HG02610 (cell line): ENCODE measurements around the gene IRS2.
"Not testable (repeated sequence)": the region's sequence is repeated elsewhere in the genome, so short reads cannot be mapped to it uniquely, and the experiment has no call there.

Experiments used
- ATAC-seq: cut with Tn5 transposase; IDR thresholded peaks from one replicate; pipeline ENCODE4 v1.9.1; 2021; ENCODE audit warnings: mild to moderate bottlenecking, moderate library complexity; ENCODE audit not compliant: unreplicated experiment

Gene IRS2

GRCh38 chr13:109737046-109737573 is 49.3 kb downstream of the IRS2 start:
- no peak for ATAC-seq

DNA sequence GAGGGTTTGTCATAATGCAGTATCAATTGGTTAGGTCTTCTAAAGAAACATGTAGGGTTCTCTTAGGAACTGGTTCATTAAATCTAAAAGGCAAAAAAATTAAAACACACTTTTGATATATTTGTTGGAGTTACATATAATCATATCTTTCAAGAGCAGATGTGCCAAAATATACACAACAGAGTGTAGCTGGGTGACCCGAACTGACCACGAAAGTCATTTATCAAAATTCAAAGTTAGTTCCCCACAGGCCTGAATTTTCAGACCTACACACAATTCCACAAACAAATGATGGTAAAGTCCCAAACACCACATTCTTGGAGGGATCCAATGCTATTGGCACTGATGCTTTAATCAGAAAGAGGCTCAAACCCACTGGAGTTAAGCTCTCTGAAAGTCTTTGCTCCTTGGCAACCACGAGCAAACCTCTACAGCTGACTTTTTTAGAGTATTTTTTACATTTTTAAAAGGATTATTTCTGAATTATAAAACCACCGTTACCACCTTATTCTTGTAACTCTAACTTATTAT is 50.9 kb downstream of the IRS2 start:
- no peak for ATAC-seq

- ATAC-seq, result no peak
These were observed 52.2 kb downstream of the IRS2 start for GRCh38 chr13:109734002-109734785.

GRCh38 chr13:109733550-109733949 is 52.8 kb downstream of the IRS2 start:
- ATAC-seq, result no peak

DNA sequence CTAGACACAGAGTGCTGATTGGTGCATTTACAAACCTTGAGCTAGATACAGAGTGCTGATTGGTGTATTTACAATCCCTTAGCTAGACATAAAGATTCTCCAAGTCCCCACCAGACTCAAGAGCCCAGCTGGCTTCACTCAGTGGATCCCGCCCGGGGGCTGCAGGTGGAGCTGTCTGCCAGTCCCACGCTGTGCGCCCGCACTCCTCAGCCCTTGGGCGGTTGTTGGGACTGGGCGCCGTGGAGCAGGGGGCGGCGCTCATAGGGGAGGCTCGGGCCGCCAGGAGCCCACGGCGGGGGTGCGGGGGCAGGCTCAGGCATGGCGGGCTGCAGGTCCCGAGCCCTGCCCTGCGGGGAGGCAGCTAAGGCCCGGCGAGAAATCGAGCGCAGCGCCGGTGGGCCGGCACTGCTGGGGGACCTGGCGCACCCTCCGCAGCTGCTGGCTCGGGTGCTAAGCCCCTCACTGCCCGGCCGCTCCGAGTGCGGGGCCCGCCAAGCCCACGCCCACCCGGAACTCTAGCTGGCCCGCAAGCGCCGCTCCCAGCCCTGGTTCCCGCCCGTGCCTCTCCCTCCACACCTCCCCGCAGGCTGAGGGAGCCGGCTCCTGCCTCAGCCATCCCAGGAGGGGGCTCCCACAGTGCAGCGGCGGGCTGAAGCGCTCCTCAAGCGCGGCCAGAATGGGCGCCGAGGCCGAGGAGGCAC is 53.8 kb downstream of the IRS2 start:
- ATAC-seq, result not testable (repeated sequence)

- no peak for ATAC-seq
These were observed 55.5 kb downstream of the IRS2 start for GRCh38 chr13:109730812-109731335.

DNA sequence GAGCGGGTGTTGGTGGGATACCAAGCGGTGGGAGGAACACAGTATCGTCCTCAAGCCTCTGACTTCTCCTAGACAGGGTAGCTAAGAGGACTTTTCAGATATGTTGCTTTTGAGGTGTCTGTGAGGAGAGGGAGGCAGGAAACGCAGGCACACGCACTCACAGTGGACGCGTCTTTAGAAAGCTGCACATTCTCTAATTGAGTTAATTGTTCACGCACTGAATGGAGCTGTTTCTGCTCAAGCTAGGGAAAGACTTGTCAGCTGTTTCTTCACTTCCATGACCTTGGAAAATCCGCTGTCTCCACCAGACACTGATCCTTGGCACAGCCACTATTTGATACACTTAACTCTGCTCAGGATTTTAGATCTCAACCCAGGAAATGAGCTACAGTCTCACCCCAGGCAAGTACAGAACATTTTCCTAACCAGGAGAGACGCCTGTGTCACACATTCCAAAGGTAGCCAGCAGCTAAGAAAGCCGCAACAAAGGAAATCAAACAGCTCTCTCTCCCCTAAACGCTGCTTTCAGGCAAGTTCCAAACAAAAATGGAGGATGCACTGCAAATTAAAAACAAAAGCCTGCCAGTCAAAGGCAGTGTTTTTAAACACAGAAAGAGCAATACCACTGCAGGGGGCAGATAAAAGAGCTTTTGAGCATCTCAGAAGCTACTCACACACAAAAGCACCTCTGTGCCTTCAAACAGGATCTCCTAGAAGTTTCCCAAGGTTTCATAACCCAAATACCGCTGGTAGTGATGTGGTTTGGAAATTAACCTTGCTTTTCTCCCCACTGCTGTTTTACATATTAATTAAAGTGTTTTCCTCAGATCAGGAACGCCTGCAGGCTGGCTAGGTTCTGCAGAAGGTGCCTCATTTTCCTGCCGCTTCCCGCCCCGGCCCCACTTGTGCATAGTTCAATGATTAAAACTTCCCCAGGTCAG is 57.3 kb downstream of the IRS2 start:
- no peak for ATAC-seq

DNA sequence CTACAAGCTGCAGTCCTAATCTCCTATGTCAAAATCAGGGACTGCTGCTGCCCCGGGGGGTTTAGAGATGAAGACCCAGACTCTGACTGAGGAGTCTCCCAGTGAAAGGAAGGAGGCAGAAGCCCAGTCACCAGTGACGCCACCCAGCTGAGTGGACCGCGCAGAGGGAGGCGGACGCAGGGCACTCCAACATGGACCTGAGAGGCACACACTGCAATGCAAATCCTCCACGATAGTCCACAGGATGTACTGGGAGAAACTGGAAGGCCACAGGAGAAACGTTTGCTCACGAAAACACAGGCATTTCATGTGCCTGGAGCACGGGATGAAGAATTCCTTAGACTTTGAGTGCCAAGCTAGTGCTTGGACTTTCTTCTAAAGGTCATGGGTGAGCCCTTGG is 58.3 kb downstream of the IRS2 start:
- ATAC-seq, result no peak

- ATAC-seq, result no peak
These were observed 59.1 kb downstream of the IRS2 start for GRCh38 chr13:109727251-109727650.

DNA sequence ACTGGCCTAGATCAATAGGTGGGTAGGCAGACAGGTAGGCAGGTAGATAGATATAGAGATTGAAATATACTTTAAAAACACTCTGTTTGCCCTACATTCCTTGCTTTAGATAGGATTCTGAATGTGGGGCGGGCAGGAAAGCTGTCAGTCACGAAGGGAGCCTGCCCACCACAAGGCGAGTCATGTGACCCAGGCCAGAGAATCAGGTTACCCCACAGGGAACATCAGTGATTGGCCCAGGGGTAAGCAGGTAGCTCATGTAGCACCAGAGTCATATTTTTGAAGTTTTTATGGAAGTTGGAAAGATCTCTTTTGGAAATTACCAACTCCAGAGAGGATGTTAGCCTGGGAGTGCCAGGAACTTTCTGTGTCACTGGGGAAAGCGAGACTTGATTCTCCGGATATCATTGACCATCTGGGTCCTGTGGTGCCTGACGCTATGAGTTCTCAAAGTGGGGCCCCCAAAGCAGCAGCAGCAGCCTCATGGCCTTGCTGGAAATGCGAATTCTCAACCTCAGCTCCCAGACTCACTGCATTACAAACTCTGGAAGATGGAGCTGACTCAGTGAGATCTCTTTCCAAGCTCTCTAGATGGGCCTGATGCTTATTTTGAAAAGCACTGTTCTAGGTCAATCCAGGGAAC is 60.3 kb downstream of the IRS2 start:
- ATAC-seq, result no peak

GRCh38 chr13:109725297-109725696 is 61.1 kb downstream of the IRS2 start:
- no peak for ATAC-seq

DNA sequence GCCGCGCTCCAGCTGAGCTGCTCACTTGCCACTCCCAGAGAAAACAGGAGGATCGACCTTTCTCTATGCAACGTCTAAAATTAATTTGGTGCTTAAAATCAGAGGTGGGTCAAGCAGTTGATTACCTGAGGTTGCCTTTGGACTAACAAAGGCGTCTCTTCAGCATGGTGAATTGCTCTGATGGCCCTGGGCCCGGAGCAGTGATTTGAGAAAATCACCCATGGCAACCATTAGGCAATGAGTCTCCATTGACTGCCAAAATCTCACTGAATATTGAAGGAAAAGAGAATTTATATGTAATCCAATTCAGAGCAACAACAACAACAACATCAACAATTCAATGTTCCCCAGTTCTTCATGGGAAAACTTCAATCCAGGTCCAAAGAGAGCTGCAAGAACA is 61.8 kb downstream of the IRS2 start:
- no peak for ATAC-seq

DNA sequence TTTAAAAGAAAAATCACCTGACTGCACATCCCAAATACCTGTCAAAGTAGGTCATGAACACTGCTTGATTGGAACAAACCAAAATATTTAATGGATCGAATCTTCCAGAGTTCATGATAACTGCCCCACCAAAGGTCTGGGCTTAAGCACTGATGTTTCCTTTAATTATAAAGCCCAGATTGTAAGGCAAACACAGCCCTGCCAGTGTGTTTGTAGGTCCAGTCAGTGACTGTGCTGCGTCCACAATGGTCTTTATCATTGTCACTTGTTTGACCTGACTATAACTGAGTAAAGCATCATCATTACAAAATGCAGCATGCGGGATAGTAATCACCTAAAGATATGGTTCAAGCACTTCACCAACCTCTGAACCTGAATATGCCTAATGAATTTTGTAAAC is 63.3 kb downstream of the IRS2 start:
- no peak for ATAC-seq

DNA sequence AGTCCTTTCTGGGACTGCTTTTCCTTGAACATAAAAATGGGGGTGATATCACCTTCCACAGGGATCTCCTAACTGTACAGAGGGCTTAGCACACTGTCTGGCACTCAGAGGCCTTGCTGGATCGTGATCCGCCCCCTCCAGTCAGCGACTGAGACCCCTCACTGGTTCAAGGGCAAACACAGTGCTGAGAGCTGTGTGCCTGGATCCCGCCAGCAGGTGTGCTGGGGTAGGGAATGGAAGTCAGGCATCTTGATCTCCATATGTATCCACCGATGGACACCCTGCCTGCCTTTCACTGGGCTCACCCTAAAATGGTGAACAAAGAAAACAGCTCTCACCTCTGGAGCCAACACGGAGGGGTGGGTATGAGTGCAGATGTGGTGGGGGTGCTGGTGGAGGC is 64.3 kb downstream of the IRS2 start:
- no peak for ATAC-seq

DNA sequence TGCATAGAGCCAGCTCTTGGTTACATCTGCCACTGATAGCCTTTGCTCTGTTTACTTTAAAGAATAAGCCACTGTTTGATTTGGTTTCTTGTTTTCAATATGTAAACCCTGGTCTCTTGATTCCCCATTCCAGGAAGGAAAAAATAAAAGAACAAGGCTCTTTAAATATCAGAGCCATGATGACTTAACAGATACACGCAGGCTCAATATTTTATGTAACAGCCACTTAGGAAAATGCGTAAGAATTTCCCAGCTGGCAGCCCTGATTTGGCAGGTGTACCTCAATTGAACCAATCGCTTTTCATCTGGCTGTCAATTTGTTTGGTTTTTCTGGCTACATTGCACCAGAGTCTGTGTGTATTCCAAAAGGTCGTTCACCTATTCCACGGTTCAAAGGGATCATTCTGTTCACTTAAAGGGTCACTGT is 65.6 kb downstream of the IRS2 start:
- ATAC-seq, result no peak

DNA sequence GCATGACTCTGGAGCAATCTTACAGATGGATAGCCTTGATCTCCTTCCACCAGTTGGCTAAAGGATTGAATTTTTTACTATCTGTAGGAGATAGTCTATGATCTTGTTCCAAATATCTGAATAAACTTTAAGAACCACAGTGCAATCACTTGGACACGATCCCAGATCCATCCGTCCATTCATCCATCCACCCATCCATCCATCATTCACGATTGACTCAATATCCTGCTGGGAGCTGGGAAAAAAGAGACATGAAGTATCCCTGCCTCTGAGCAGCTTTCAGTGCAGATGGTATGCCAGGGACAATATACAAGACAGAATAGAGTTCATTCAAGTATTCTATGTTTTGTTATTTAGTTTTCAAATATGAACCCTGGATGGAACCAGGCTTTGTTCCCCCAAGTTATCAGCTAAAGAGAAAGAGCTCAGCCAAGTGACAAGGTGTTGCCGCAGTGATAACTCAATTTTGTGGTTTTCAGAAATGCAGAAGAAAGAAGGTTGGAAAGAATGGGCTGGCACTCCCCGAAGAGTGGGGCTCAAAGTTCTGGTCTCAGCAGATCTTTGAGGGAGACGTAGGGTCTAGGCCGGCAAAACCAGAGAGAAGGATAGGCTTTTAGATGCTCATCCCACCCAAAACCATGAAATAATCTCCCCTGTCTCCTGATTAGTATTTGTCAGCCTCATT is 66.3 kb downstream of the IRS2 start:
- no peak for ATAC-seq

DNA sequence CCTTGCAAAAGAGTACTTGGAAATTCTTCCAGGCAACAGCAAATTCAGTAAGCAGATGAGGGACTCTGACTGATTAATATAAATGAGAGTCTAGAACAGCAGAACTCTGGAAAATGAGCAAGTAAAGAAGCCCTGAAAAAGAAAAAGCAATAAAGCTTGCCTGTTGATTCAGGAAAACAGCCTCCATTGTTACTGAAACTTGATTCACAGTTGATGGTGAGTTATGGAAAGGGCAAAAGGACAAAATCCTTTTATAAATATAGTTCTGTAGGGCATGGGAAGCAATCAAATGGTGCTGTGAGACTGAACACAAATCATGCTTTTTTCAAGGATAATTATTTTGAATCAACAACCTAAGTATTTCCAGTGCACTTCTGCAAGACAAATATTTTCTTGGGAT is 67.7 kb downstream of the IRS2 start:
- no peak for ATAC-seq

- no peak for ATAC-seq
These were observed 68.7 kb downstream of the IRS2 start for GRCh38 chr13:109717686-109718085.

GRCh38 chr13:109715902-109716301 is 70.5 kb downstream of the IRS2 start:
- no peak for ATAC-seq

DNA sequence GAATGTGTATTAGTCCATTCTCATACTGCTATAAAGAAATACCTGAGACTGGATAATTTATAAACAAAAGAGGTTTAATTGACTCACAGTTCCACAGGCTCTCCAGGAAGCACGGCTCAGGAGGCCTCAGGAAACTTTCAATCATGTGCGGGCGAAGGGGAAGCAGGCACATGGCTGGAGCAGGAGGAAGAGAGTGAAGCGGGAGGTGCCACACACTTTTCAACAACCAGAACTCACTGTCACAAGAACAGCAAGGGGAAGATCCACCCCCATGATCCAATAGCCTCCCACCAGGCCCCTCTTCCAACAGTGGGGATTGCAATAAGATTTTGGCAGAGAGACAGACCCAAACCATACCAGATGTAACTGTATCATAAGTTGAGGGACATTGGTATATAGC is 72.7 kb downstream of the IRS2 start:
- no peak for ATAC-seq
